KBM-7 (cell line): ENCODE results near the gene L3HYPDH.

Source experiments
- DNase-seq: peaks from one replicate; pipeline ENCODE4 v3.0.0-alpha.2; 2015
- in situ Hi-C: fragments of 300-500 bp; cut with MboI; formaldehyde crosslinking; loops from 2 replicates; pipeline ENCODE4 v1.14.3; 2020; ENCODE audit warnings: low sequenced_read_pairs, low pct_unique_long_range_greater_than_20kb, mixed read lengths

L3HYPDH gene

DNA sequence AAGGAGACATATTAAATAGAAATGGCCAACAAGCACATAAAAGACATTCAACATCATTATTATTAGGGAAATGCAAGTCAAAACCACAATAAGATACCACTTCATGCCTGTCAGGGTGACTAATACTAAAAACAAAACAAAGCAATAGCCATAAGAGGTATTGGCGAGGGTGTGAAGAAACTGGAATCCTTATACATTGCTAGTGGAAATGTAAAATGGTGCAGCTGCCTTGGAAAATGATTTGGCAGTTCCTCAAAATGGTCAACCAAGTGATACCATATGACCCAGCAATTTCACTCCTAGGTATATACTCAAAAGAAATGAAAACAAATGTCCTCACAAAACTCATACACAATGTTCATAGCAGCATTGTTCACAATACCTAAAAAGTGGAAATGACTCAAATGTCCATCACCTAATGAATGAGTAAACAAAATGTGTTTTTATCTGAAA lies 46.0 kb downstream of the L3HYPDH start:
- in situ Hi-C loops, result loop anchor here (25.0 kb wide), 1 partner anchor 301 kb away; no protein-coding TSS in a partner anchor
- DNase-seq, result no peak

DNA sequence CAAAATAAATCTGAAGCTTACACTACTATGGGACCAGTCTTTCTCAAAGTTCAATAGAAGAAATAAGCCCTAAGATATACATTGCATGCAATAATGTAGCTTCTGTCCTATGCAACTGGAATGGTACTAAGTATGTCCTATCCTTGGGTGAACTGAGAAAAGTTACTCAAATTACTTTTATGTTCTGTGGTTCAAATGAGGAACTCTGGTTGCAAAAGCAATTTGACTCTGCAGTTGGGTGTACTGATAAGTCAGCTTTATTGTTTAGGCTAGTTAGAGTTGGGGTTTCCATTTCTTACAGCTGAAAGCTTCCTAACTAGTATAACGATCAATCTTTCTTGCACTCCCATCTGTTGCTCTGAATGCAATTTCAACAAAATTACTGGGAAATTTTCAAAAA lies 48.2 kb downstream of the L3HYPDH start:
- peak; percentile 19 for DNase-seq
- in situ Hi-C loops, result loop anchor here (25.0 kb wide), 1 partner anchor 299 kb away; no protein-coding TSS in a partner anchor

DNA sequence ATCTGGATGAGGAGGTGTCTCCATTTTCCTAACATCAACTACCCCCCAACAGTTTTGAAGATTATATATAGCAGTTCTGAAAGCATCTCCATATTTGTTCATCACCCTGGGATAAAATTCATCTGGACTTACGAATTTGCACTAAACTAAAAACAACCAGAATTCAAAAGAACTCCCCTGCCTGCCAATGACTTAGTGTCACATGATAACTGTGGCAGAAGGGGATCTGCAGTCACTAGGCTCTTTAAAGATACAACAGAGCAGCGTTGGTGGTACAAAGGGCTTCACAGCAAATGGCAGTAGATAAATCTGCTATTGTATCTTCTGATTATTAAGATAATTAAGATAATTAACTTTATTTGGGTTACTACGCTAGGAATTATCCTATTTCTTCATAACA lies 49.1 kb downstream of the L3HYPDH start:
- in situ Hi-C loops, result loop anchor here (25.0 kb wide), 1 partner anchor 298 kb away; no protein-coding TSS in a partner anchor
- DNase-seq, result no peak

DNA sequence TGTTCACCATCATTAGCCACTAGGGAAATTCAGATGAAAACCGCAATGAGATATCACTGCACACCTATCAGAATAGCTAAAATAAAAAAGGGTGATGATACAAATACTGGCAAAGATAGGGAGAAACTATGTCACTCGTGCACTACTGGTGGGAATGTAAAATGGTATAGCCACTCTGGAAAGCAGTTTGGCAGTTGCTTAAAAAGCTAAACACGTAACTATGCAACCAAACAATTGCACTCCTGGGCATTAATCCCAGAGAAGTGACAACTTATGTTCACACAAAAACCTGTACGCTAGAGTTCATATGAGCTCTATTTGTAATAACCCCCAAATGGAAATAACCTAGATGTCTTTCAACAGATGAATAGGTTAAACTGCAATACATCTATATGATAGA lies 54.4 kb downstream of the L3HYPDH start:
- no peak for DNase-seq
- in situ Hi-C loops, result loop anchor here (25.0 kb wide), 1 partner anchor 292 kb away; no protein-coding TSS in a partner anchor

DNA sequence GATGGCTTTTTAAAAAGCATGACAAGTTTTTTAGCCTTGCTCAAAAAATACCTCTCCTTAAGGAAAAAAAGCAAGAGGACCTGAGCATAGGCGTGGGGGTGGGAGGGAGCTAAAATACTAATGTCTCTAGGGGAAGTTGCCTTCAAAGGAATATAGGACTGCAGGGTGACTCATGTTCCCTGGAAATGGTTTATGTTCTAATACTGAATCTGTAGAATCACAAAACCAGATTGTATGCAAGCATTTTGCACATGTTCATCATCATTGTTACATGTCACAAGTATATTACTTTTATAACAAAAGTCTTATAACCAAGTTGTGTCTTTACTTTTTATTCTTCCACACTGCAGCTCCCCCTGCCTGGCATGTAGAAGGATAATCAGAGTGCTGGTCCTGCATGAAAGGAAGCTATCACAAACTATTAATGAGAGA lies 55.6 kb downstream of the L3HYPDH start:
- in situ Hi-C loops, result loop anchor here (25.0 kb wide), 1 partner anchor 291 kb away; no protein-coding TSS in a partner anchor
- no peak for DNase-seq

DNA sequence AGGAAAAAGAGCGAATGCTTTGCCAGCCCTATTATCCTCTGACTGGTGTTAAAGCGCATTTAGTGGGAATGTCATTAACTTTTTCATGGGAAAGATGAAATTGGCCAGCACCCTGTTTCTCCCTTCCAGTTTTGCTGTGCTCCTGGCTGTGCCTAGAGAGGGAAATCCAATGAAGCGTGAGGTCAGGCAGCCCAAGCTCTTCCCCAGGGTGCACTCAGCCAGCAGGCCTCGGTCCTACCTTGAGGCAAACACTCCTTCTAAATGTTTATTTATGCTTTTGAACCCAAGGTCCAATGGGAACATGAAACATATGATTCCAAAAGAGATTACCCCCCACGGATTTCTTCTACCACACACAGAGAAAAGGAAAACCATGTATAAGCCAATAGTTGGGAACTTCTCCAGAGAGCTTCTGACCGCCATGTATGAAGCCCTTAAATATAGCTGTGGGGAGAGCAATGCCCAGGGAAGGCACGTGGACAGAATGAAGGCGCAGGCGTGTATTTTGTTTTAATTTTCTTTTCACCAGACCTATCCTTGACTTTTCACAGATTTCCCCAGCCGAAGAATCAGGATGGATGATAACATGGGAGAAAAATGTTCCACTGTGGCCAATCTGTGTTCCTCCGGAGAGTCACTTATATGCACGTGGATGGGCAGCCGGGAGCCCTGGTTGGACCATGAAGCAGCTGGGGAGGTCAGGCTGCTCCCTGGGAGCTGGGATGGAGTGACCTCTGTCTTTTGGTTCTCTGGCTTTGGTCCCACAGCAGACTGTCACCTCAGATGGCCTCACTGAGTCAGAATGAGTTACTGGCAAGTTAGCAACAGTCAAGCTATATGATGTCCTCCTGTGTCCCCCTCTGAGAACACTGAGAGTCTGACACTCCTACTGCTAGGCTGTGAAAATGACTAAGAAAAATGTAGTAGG lies 56.3 kb downstream of the L3HYPDH start:
- in situ Hi-C loops, result loop anchor here (25.0 kb wide), 1 partner anchor 291 kb away; no protein-coding TSS in a partner anchor
- no peak for DNase-seq

GRCh38 chr14:59425322-59425935 lies 58.8 kb downstream of the L3HYPDH start:
- in situ Hi-C loops, result loop anchor here (25.0 kb wide), 1 partner anchor 288 kb away; no protein-coding TSS in a partner anchor
- no peak for DNase-seq

DNA sequence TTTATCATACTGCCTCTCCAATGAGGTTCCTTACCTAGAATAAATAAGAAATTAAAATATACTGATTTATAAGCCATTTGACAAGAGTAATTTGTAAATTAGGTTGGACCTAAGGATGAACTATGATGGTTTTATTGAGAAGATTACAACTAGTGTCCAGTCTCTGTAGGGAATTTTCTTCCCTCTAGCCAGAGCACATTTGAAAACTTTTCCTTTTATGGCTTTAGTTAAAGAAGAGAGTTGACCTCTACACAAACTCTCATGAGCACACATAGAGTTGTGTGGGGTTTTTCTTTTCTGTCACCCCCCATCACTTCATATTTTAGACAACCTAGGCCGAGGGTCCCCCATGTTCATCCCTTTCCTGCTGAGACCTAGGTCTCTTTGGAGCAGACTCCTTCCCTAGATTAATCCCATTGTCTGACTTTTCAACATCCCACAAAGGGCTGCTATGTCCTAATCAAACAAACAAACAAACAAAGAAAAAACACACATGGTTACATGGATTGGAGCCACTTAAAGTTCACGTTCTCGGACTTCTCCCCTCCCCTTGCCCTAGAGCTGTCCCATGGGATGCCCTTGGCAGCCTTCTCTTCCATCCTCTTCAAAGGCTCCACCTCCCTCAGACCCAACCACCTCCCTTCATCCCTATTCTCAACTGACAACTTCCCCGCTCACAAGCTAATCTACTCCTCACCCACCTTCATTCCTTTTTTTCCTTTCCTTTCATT lies 59.7 kb downstream of the L3HYPDH start:
- in situ Hi-C loops, result loop anchor here (25.0 kb wide), 1 partner anchor 287 kb away; no protein-coding TSS in a partner anchor
- DNase-seq, result no peak
